Right lobe of liver (tissue), 4 donors: ENCODE data around the gene NEUROG1.

Source experiments
- POLR2A ChIP-seq: fragments of 450-650 bp; IDR thresholded peaks from one replicate; pipeline ENCODE4 v1.6.1; 2017; ENCODE audit warnings: antibody characterized with exemption, mild to moderate bottlenecking
- TF ChIP-seq, protein P1 (sequence below), 4 donors: fragments of 200-600 bp in 3 of 4; fragments of 450-650 bp in 1 of 4; IDR thresholded peaks; one replicate each; pipeline versions ENCODE4 v1.5.1 to v1.8.0; 2016 to 2022; ENCODE audit warnings: antibody characterized with exemption in 4 of 4, mild to moderate bottlenecking in 2 of 4
- donor health status: DM: no; HTN: no; CAD: no.
- donor health status: DM: no; HTN: no; CAD: no.
- donor health status: DM: no; HTN: yes; CAD: no.

DNA sequence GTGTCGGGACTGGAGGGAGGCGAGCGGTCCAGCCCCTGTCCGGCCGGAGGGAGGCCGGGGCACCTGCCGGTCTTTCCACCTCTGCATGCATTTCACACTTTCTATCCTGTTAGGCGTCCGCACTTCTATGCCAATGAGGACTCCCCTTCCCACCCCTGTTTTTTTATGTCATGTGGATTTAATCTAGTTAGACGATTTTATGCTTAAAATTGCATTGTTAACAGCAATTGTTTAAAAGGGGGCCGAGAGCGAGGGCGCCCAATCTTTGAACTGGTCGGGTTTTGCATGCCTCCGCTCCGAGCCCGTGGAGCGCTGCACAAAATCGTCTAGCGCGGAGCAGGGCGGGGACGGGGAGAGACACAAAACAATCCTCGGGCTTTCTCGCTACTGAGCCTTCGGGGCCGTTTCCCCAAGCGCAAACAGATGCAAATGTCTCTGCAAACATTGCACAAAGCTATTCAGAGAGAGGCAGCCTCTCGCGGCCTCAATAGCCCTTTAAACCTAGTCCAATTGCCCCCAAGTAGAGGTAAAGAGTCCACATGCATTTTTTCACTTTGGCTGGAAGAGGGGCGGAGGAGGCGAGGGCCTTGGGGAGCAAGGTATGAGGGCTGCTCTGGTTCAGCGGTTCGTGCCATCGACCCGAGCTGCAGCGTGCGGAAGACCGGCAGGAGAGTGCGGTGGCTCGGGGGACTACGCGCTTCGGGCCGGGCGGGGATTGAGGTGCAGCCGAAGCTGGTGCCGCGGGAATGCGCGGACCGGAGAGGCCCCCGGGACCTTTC, 46.1 kb downstream of the NEUROG1 start:
- TF ChIP-seq, protein P1, sequence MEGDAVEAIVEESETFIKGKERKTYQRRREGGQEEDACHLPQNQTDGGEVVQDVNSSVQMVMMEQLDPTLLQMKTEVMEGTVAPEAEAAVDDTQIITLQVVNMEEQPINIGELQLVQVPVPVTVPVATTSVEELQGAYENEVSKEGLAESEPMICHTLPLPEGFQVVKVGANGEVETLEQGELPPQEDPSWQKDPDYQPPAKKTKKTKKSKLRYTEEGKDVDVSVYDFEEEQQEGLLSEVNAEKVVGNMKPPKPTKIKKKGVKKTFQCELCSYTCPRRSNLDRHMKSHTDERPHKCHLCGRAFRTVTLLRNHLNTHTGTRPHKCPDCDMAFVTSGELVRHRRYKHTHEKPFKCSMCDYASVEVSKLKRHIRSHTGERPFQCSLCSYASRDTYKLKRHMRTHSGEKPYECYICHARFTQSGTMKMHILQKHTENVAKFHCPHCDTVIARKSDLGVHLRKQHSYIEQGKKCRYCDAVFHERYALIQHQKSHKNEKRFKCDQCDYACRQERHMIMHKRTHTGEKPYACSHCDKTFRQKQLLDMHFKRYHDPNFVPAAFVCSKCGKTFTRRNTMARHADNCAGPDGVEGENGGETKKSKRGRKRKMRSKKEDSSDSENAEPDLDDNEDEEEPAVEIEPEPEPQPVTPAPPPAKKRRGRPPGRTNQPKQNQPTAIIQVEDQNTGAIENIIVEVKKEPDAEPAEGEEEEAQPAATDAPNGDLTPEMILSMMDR (IDR thresholded peaks at IDR 0.05): no peak
- TF ChIP-seq POLR2A: no peak
